Measurements from ENCODE around the gene POLDIP2. TPM values are rescaled to one million over a fixed set of nuclear protein-coding genes. Genes with fewer than 3 reads are reported as not detected.

The POLDIP2 gene, protein sequence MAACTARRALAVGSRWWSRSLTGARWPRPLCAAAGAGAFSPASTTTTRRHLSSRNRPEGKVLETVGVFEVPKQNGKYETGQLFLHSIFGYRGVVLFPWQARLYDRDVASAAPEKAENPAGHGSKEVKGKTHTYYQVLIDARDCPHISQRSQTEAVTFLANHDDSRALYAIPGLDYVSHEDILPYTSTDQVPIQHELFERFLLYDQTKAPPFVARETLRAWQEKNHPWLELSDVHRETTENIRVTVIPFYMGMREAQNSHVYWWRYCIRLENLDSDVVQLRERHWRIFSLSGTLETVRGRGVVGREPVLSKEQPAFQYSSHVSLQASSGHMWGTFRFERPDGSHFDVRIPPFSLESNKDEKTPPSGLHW
- 68.1 TPM for total RNA-seq

DNA sequence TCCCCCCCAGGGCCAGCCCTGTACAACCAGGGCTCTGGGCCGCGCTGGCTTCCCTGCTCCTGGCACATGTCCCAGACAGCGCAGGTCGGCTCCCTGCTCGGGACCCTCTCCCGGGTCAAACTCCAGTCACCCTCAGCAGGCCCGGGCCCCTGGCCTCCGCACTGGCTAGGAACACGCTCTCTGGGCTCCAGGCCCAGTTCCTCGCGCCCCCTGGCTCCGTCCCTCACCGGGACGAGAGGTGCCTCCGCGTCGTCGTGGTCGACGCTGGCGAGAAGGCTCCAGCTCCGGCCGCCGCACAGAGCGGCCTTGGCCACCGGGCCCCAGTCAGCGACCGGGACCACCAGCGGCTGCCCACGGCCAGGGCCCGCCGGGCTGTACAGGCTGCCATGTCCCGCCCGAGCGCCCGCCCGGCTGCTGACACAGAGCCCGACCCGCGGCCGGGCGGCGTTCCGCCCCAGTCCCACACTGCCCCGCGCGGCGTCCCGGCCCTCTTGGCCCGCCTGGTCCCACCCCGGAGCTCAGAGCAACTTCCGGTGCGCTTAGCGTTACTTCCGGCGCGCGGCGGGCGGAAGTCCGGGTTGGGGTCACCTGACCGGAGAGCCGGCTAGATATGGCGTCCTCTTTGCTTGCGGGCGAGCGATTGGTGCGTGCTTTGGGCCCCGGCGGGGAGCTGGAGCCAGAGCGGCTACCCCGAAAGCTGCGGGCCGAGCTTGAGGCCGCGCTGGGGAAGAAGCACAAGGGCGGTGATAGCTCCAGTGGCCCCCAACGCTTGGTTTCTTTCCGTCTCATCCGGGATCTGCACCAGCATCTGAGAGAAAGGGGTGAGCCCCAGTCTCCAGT is at the start of gene POLDIP2:
POLDIP2 (minus strand) TSS at position 467 of the 840 bp plus-strand sequence; CDS start at position 388, 79 bp downstream.
- DNase-seq (ENCODE audit: low read depth in 2 of 3, low spot score in 2 of 3): peak; percentile 86 to 97 (median 94)

DNA sequence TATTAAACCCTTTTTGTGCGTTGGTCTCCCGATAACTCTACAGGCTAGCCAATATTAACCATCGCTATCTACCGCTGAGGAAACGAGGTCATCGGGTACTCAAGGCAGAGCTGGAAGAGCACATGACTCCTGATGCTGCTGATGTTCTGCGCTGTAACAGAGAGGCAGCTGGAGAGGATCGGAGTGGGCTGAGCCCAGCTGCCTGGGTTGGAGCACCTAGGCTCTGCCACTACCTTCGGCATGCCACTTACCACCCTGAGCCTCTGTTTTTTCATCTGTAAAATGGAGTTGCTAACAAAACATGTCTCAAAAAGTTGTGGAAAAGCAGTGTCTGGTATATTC is 49.1 kb upstream of the POLDIP2 start:
- DNase-seq (ENCODE audit: low read depth in 2 of 3, low spot score in 2 of 3): peak in 1 of 3 donors; percentile 21

DNA sequence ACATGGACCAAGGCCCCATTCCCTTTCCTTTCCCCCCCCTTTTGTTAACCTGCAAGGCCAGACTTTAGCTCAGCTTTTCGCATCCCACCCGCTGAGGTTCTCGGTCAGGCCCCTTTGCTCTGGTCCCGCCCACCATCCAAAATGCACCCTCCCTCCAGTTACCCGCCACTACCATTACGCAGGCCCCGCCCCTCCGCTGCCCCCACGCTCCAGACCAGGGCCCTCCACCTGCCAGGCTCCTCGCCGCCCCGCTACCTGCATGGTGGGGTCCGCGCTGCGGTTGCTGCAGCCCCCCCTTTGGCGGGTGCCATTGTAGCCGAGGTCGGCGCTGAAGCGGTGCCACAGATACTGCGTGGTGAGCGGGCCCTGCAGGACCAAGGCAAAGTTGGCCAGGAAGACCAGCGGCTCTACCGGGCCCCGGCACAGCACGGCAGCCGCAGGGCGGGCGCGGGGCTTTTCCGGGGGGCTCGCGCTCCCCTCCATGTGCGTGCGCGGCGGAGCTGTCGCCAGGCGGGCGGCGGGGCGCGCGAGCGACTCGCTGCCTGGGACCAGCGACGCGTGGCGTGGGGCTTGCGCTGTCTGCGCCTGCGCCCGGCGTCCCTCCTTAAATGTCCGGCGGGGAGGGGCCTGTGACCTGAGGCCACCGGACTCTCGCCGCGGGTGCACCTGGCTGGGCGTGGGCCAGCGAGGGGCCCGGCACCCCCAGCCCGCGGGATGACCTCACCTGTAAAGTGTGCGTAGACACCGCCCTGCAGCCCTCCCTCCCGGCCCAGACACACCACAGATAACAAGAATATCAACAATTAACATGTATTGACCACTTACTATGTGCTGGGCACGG is 48.5 kb upstream of the POLDIP2 start, which contains the start of gene SLC46A1:
SLC46A1 (minus strand) TSS at position 581 of the 841 bp plus-strand sequence; CDS start at position 483, 98 bp downstream.
- DNase-seq (ENCODE audit: low read depth in 2 of 3, low spot score in 2 of 3): peak in 1 of 3 donors; percentile 38

DNA sequence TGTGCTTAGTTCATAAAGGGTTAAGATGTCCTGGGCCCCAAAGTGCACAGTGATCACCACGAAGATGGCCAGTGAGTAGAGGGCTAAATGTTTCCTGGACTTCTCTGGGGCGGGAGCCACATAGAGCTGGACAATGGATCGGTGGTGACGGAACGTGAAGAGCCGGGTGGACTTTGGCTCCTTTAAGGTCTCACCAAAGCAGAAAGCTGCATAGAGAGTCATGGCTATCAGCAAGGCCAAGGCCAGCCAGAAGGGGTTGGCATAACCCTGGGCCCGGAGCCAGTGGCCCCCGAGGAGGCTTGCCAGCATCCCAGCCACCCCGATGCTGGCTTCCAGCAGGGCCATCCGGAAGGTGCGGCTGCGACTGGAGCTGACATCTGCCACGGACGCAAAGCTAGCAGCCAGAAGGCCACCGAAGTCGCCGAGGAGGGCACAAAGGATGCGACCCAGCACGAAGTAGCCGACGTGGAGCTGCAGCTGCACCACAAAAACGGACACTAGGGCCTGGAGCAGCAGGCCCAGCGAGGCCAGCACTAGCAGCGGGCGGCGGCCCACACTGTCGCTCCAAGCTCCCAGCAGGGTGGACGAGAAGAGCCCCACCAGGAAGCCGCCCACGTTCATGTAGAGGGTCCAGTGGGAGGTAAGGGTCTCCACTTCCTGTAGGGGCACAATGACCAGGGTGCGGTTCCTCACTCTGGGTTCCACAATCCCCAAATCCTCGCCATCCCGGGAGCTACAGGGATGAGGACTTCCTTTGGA is 47.7 kb upstream of the POLDIP2 start:
- no peak for DNase-seq (ENCODE audit: low read depth in 2 of 3, low spot score in 2 of 3)

DNA sequence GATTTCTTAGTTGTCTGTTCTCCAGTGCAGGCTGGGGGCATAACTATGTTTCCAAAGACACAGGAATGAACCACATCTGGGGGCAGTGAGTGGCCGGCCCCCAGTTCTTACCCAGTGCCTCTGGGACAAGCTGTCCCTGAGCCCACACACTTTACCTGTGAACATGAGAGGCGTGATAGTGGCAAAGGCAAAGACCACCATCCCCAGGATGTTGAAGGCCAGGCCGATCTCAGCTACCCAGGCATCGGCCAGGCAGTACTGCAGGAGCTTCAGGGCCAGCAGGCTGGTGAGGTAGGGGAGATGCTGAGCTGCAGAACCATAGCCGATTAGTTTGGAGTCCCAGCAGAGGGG is 47.1 kb upstream of the POLDIP2 start:
- DNase-seq (ENCODE audit: low read depth in 2 of 3, low spot score in 2 of 3): no peak

DNA sequence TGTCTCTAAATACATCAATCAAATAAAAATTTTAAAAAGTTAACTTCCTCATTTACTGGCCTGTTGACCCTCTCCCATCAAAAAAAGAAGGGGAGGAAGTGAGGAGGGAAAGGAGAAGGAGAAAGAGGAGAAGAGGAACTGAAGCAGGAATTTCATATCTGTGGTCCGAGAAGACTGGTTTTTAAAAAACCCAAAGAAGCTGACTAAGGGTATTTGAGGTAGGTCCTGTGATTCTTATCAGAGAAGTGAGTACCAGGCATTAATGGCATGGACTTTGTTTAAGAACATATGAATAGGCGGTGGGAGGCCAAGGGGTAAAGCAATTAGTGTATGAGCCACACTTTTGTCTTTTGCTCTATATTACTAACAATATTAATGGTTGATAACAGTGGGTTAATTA is 46.7 kb upstream of the POLDIP2 start:
- no peak for DNase-seq (ENCODE audit: low read depth in 2 of 3, low spot score in 2 of 3)

DNA sequence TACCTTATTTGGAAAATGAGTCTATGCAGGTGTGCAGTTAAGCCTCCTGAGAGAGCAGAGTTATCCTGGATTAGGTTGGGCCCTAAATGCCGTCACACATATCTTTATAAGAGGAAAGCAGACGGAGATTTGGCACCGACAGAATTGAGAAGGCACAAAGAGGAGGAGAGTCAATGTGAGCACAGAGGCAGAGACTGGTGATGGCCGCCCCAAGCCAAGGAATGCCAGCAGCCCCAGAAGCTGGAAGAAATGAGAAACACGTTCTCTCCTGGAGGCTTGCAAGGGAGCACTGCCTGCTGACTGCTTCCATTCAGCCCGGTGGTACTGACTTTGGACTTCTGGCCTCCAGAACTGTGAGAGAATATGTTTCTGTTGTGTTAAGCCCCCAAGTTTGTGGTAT is 45.5 kb upstream of the POLDIP2 start:
- DNase-seq (ENCODE audit: low read depth in 2 of 3, low spot score in 2 of 3): no peak

DNA sequence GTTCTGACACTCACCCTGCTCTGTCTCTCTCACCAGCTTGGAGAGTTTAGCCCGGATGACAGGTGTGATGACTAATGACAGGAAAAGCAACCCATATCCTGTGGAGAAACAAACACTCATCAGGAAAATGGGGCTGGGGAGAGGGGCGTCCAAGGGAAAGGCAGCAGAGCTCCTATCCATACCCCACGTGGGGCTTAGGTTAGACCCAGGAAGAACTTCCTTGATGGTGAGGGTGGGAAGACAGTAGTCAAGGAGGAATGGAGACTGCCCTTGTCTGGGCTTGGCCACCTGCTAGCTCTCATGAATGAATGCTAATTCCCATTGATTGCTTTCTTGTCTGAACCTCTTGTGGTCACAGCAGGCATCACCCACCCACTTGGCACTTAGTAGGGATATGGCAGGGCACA is 44.9 kb upstream of the POLDIP2 start:
- no peak for DNase-seq (ENCODE audit: low read depth in 2 of 3, low spot score in 2 of 3)

DNA sequence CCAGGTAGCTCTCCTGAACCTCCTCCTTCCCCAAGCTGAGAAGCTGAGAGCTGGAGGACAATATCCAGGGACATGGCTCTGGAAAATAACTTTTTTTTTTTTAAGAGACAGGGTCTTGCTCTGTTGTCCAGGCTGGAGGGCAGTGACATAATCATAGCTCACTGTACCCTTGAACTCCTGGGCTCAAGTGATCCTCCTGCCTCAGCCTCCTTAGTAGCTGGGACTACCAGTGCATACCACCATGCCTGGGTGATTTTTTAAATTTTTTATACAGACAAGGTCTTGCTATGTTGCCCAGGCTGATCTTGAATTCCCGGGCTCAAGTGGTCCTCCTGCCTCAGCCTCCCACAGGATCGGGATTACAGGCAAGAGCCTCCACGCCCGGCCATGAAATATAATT is 42.5 kb upstream of the POLDIP2 start:
- no peak for DNase-seq (ENCODE audit: low read depth in 2 of 3, low spot score in 2 of 3)

DNA sequence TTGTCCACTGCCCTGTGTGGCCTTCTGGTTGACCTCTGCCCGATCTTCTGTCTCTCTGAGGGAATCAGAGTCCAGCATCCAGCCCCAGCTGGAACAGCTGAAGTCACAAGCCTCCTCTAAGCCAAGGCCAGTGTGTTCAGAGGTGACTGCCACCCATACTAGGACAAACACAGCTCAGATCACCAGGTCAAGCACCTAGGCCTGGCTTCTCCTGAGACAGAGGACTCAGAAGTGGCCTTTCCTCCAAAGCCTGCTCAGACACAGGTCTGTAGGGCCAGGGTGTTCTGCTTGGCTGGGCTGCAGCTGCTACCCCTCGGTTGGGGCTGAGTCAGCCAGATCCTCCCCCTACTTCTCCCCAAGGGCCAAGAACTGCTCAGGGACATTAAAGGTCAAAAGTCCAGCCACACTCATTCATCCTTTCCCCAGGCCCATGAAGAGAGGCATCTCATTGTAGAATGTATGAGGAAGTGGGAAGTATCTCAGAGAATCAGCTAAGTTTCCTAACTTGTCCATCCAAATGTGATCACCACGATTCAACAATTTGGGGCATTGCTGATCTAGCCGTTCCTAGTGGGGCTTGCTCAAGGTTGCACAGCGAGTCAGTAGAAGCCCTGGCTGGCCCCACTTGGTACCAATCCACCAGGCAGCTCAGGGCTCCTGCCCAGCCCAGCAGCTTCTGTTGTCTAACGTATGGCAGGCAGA is 41.1 kb upstream of the POLDIP2 start:
- DNase-seq (ENCODE audit: low read depth in 2 of 3, low spot score in 2 of 3): no peak

DNA sequence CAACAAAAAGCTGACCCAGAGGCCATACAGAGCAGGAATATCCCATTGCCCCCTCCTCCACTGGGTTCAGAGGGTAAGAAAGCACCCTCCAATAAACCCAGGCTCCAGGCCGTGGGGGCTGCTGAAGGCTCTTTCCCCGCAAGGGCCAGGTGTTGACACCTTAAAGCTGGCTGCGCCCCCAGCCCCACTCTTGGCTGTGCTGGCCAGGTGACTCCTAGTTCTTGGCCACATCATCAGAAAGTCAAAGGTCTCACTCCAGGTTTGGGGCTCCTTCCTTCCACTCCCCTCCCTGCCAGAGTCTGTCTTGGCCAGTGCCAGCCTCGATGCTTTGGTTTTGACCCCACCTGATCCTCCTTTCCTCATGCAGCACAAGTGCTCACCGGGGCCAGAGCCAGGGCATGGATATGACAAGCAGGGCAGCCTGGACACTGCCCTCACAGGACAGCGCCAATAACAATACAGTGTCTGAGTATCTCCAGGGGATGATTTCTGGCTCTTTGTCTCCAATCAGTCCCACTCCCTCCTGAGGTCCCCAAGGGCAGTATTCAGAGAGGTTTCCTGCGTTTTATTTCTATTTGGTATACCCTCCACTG is 40.5 kb upstream of the POLDIP2 start:
- DNase-seq (ENCODE audit: low read depth in 2 of 3, low spot score in 2 of 3): no peak

DNA sequence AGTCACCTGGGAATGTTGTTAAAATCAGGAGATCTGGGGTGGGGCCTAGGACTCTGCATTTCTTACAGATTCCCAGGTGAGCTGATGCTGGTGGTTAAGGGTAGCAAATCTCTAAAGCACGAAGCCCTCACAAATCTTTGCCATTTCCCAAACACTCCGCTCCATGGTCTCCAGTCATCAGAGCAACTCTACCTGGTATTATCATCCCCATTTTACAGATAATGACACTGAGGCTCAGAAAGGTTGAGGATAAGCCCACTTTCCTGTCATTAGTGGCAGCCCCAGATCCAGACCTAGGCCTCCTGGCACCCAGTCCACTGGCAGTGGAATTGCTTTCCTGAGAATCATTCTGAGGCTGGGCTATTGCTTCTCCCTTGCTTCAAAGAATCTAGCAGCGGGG is 39.9 kb upstream of the POLDIP2 start:
- DNase-seq (ENCODE audit: low read depth in 2 of 3, low spot score in 2 of 3): no peak

DNA sequence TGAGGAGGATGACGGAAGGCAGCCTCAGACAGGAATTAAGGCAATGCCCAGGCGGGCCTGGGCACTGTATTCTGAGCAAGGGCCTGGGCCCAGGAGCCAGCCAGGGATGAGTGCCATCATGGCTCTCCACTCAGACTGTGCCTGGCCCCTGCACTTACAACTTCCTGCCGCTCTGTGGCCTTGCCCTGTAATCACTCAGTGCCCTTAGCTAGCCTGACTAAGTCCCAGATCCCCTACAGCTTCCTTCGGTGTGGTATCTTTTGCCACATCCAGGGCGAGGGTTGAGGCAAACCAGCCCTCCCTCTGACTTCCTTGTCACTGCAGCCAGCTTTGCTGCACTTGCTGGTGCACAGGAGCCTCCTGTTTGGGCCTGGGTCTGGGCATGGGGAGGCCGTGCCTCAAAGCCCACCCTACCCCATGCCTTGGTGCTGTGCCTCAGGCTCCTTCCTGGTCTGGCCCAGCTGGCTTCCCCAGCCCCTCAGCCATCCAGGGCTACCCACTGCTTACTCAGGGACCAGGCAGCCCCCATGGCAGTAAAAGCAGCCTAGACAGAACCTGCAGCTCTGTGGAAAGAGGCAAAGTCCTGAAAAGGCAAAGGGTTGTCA is 39.4 kb upstream of the POLDIP2 start:
- DNase-seq (ENCODE audit: low read depth in 2 of 3, low spot score in 2 of 3): no peak

DNA sequence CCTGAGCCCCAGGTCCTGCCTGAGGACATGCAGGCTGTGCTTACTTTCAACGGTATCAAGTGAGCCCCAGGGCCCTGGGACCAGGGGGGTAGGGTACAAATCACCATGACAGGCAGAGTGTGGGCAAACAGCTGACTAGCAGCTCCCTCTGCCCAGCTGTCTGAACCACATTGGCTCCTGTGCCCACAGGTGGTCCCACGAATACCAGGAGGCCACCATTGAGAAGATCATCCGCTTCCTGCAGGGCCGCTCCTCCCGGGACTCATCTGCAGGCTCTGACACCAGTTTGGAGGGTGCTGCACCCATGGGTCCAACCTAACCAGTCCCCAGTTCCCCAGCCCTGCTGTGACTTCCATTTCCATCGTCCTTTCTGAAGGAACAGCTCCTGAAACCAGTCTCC is 38.6 kb upstream of the POLDIP2 start:
- DNase-seq (ENCODE audit: low read depth in 2 of 3, low spot score in 2 of 3): no peak

DNA sequence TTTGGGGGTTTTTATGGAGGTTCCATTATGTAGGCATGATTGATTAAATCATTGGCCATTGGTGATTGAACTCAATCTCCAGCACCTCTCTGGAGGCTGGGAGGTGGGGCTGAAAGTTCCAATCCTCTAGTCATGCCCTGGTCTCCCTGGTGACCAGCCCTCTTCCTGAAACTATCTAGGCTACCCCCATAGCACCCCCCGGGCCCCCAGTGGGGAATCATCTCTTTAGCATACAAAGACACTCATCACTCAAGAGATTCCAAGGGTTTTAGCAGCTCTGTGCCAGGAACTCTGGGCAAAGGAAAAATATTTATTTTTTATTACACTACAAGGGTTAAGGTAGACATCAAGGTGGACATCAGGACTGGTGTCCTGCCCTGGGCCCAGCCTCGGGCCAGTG is 38.1 kb upstream of the POLDIP2 start:
- DNase-seq (ENCODE audit: low read depth in 2 of 3, low spot score in 2 of 3): no peak

DNA sequence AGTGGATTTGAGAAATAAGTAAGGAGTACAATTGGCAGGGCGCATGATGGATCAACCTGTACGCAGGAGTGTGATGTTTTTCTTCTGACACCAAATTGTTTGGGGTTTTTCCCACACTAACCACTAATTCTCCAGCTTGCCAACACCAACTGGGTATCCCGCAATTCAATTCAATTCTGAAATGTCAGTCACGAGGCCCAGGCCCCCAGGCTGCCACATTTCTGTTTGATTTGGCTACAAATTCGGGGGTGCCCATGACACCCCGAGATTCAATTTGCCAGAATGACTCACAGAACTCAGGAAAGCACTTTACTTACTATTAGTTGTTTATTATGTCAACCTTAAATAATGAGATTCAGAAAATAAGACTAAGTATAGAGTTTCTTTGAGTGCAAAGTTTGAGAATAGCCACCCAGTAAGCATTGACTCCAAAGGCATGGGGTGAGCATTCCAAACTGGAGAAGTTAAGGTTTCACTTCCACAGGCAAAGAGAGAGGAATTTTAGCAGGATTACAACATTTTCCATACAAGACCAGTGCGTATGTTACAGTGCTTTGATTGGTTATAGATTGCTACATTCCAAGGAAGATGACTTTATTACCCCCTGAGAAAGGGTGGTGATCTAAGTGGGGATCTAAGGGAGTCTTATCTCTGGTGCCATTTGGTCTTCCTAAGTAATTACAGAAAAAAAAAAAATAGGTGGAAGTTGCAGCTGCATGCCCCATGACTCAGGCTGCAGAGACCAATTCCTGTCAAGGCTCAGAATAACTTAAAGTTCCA is 37.2 kb upstream of the POLDIP2 start:
- DNase-seq (ENCODE audit: low read depth in 2 of 3, low spot score in 2 of 3): no peak

DNA sequence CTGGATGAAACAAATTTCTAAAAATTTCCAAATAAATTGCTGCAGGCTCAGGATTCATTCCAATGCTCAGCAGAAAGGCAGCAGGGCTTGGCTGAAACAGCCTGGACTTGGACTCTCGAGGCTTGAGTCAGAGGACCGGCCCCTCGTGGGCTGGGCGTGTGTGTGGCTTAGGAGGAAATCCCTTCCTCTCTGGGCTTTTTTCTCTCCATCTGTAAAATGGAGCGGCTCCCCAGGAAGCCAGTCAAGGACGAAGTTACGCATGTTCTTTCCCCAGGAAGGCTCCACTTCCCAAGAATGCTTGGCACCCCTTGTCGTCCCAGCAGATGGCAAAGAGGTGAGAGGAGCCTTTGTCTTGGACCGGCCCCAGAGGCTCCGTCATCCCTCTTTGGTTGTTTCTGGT is 35.2 kb upstream of the POLDIP2 start:
- DNase-seq (ENCODE audit: low read depth in 2 of 3, low spot score in 2 of 3): no peak

DNA sequence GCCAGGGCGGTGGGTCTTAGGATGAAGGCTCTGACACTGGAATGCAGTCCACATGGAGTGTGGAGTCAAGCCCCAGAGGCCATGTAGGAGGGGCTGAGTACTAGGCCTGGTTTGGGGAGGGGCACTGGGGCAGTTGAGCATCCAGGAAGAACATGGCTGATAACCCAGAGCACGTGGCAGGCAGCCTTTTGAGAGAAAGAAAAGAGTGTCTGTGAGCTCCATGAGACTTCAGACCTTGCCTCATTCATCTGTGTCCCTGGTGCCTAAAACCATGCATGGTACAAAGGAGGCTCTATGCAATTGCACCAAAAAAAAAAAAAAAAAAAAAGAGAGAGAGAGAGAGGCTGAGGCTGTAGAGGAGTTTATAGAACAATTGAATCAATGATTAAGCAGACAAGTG is 34.1 kb upstream of the POLDIP2 start:
- no peak for DNase-seq (ENCODE audit: low read depth in 2 of 3, low spot score in 2 of 3)
